ENCODE results near the gene FLNB. TPM values are rescaled to one million over a fixed set of nuclear protein-coding genes. Genes with fewer than 3 reads are reported as not detected.

The FLNB gene
- total and polyA plus RNA-seq, 9 of the 15 experiments (the other 6 are each of a cell fraction or from before 2014, with no cell fraction given) = 9.4 to 48.1 (median 25.6) TPM

DNA sequence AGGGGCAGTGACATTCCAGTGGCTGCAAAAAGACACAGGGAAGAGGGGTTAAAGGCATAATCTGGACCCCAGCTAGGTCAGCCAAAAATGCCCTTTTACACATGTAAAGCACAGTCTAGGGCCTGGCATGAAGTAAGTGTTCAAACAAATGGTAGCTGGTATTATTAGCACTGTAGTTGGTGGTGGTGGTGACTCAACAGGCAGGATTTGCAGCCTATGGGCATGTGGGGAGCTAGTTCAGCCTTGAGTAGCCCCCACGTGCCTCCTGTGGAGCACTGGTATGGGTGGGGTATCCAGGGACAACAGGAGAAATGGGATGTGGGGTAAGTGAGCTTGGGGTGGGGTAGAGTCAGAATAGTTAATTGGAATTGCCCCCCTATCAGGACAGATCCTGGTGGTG is 175.0 kb downstream of the FLNB start (continued):
- TF ChIP-seq, protein P1, sequence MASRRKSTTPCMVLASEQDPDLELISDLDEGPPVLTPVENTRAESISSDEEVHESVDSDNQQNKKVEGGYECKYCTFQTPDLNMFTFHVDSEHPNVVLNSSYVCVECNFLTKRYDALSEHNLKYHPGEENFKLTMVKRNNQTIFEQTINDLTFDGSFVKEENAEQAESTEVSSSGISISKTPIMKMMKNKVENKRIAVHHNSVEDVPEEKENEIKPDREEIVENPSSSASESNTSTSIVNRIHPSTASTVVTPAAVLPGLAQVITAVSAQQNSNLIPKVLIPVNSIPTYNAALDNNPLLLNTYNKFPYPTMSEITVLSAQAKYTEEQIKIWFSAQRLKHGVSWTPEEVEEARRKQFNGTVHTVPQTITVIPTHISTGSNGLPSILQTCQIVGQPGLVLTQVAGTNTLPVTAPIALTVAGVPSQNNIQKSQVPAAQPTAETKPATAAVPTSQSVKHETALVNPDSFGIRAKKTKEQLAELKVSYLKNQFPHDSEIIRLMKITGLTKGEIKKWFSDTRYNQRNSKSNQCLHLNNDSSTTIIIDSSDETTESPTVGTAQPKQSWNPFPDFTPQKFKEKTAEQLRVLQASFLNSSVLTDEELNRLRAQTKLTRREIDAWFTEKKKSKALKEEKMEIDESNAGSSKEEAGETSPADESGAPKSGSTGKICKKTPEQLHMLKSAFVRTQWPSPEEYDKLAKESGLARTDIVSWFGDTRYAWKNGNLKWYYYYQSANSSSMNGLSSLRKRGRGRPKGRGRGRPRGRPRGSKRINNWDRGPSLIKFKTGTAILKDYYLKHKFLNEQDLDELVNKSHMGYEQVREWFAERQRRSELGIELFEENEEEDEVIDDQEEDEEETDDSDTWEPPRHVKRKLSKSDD (conservative IDR thresholded peaks at IDR 0.05; ENCODE audit: low read length) = no peak

DNA sequence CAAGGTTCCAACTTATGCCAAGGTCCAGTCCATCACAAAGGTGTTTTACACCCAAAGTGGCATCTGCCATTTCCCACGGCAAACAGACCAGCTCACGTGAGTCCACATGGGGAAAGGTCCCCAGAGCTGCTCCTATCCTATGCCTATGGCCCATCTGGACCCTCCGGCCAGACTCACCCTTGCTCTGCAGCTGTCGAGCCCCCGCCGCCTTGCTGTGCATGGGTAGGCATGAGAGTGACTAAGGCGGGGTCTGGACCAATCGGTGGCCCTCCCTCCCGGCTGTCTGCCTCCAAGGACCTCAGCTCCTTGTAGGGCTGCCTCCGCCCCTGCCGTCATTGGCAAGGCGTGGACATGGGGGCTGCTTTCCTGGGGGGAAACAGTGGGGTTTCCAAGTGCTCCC is 175.7 kb downstream of the FLNB start:
- in situ Hi-C loops (cut with MboI) (loop anchor here (10.0 kb wide), 2 partner anchors 231 to 351 kb away; partner anchors contain the start of gene ACOX2), intact Hi-C loops (cut with micrococcal nuclease) (no loop called here)
- CTCF ChIA-PET (ENCODE audit: low intra/inter-chr PET ratio) = no interaction called here
- Histone ChIP-seq H3K9me1 (ENCODE audit: control insufficient read depth, insufficient read depth, low read length) (no peaks in the 10 kb centered on the region), H3K4me3 (no peak overlapping the region), H2AFZ (ENCODE audit: low read depth, low read length) (no peak overlapping the region), H3K27me3 (ENCODE audit: control insufficient read depth in 2 of 2, insufficient read depth in 2 of 2, low read length in 2 of 2) (no peaks in the 10 kb centered on the region), H4K20me1 (replicated peaks; ENCODE audit: control insufficient read depth, insufficient read depth, low read length) (no peaks in the 10 kb centered on the region), H3K4me2 (ENCODE audit: insufficient read depth, low read length) (no peak overlapping the region), H3K4me1 (replicated peaks in 1 of 2; ENCODE audit: control insufficient read depth in 2 of 2, insufficient read depth in 2 of 2, low read length in 2 of 2) (peaks cover 0 to 11% of the 10 kb centered on the region in 2 experiments; a peak in 4 of 5 replicates), H3K9me3 (replicated peaks; ENCODE audit: control insufficient read depth, insufficient read depth, low read depth, low read length) (no peaks in the 10 kb centered on the region), H3K79me2 (ENCODE audit: control insufficient read depth, insufficient read depth, low read length) (no peaks in the 10 kb centered on the region), H3K36me3 (ENCODE audit: control insufficient read depth, insufficient read depth, low read length) (no peaks in the 10 kb centered on the region), H3K9ac (ENCODE audit: insufficient read depth in 1 of 2, low read depth in 2 of 2, low read length in 2 of 2) (no peak overlapping the region), H3K27ac (ENCODE audit: extremely low read depth, low read depth, low read length) (no peak overlapping the region)
- ATAC-seq (no peak), FAIRE-seq (no peak), DNase-seq (ENCODE audit: extremely low read depth in 1 of 4, low spot score in 3 of 4) (no peak)
- WGBS (ENCODE audit: insufficient coverage, low coverage, missing lambda C conversion rate) = 45% methylated on average over 10 of the region's 12 CpGs
- BruUV-seq (replicated peaks) = no TSS peak
- TF ChIP-seq SAP30 (IDR thresholded peaks at IDR 0.05; ENCODE audit: borderline replicate concordance, insufficient read depth, low read depth, low read length, poor library complexity, severe bottlenecking) (no peak), GATAD2B (IDR thresholded peaks at IDR 0.05; ENCODE audit: borderline replicate concordance) (no peak), ZNF785 (CRISPR knock-in tag; IDR thresholded peaks at IDR 0.05) (no peak), TFE3 (CRISPR knock-in tag; IDR thresholded peaks at IDR 0.05) (no peak), NFE2L1 (tag; IDR thresholded peaks at IDR 0.05; ENCODE audit: borderline replicate concordance, low read depth) (no peak), PHB (CRISPR knock-in tag; IDR thresholded peaks at IDR 0.05) (no peak), ZNF232 (CRISPR knock-in tag; IDR thresholded peaks at IDR 0.05) (no peak), HNRNPLL (IDR thresholded peaks at IDR 0.05; ENCODE audit: low read depth, low read length, poor library complexity, severe bottlenecking) (no peak), PRMT5 (CRISPR knock-in tag; IDR thresholded peaks at IDR 0.05) (no peak)
- POLR2A ChIA-PET = interaction anchor here (0.5 to 0.7 kb wide), 3 partner anchors 25 to 952 kb away, joined by 3 to 4 read pairs (median 3); no protein-coding TSS in a partner anchor

Measured in K562 (cell line).